Measurements from ENCODE around the gene OPCML.
"Not testable (repeated sequence)": the region's sequence is repeated elsewhere in the genome, so short reads cannot be mapped to it uniquely, and the experiment has no call there.

The OPCML gene

GRCh38 chr11:132429685-132430084 lies 1102.6 kb downstream of the OPCML start:
- DNase-seq (ENCODE audit: low spot score): no peak

DNA sequence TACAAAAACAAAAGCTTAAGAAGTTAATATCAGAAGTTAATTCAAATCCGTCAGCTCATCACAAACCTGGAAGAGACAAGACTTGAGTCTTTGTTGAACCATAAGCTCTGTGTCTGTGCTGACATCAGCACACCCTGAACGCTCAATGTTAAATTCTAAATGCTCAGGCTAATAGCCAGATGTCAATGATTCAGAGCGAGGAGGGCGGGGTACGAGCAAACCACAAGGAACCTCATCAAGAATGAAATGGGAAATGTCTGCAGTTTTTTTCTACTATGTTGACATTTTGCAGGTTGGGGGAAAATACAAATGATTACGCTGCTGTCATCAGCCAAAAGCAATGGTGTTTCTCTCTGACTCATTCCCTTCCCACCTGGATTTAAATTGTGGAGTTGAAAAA lies 1104.7 kb downstream of the OPCML start:
- peak; percentile 82 for DNase-seq (ENCODE audit: low spot score)

DNA sequence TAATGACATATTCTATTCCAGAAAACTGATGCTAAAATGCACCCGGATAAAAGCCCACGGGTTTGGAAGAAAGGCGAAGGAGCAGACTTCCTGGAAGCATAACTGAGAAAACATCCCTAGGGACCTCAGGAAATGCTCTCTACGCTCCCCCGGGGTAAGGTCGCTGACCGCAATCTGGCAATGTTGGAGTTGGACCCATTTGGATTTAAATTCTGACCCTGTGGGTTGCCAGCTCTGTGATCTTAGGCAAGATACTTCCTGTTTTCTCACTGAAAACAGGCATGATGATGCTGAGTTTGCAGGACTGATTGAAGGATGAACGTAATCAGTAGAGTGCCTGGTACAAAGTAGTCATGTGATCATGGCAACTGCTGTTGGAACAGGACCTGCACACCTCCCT lies 1107.9 kb downstream of the OPCML start:
- DNase-seq (ENCODE audit: low spot score): no peak

DNA sequence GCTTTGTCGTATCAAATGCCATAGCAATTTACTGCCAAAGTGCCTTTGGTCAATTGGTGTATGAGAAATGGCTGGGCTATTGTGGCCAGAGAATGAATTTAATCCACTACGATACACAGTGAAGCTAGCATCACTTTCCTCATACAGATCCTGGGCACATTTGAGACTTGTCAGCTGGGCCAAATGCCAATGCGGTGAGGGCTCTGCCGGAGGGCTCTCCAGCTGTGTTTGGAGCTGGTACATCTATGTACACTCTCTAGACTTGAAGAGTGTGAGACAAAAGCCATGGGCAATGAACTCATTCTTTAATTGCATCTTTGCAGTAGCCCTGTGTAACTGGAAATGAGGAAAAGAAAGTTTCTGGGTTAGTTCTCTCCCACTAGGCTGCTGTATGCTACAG lies 1109.0 kb downstream of the OPCML start:
- DNase-seq (ENCODE audit: low spot score): no peak

- DNase-seq (ENCODE audit: low spot score): no peak
These were observed 1109.6 kb downstream of the OPCML start for GRCh38 chr11:132422722-132423121.

DNA sequence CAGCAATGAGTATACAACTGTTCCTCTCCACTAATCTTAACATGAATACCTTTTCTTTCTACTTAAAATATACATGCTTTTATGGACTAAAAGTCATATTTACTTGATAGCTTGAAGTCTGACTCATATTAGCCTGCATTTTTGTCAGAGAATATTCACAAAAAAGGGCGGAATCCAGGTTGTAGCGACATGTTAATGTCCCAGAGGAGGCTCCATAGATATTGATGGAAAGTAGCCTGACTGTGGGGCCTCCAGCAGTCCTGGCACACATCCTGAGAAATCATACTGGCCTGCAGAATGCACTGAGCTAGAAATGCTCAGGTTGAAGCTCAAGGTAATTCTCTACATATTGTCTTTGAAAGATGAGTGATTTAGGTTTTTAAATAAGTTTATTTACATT lies 1110.7 kb downstream of the OPCML start:
- DNase-seq (ENCODE audit: low spot score): no peak

DNA sequence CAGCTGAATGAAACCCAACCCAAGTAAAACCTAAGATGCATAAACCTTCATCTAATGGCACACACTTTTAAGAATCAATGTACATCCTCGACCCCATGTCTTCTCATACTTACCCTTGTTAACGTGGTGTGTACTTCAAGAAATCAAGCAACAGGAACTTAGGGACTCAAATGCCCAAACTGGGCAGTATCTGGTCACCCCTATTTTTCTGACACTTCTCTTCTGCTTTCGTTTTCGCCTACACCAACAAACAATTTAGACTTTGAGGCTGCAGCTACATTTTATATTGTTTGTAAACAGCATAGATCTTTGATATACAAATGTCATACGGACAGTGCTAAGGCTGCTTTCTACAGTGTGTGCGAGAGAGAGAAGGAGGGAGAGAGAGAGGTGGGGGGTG lies 1117.8 kb downstream of the OPCML start:
- no peak for DNase-seq (ENCODE audit: low spot score)

- no peak for DNase-seq (ENCODE audit: low spot score)
These were observed 1121.9 kb downstream of the OPCML start for GRCh38 chr11:132410383-132410782.

DNA sequence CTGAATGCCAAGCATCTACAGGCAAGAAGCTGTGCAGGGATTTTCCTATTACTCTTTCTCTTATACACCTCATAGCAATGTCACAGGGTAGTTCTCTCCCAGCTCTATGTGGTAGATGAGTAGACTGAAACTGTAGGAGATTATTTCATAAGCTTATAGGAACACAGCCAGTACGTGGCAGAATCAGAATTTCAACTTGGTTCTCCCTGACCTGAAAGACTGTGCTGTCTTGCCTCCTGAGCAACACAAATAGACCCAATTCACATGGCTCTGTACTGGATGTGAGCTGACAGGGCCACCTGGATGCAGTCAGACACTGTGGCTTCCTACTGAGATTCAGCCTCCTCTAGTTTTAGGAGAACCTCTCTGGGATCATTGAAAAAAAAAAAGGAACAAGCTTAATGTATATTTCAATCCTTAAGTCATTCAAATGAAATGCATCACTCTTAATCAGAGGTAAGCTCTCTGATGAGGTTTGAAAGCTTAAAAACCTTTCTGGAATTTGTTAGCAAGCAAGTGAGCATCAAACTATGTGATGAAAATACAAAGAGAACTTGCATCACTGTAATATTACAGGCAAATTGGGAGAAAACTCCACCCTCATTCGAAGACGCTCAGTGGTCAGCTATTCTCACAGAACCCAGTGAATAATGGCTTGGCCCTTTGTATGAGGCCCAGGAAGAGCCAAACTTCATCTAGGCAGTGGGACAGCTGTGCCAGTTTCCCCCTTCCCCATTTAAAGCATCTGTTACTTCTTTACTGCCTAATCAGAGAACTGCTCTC lies 1122.5 kb downstream of the OPCML start:
- DNase-seq (ENCODE audit: low spot score): peak; percentile 52

DNA sequence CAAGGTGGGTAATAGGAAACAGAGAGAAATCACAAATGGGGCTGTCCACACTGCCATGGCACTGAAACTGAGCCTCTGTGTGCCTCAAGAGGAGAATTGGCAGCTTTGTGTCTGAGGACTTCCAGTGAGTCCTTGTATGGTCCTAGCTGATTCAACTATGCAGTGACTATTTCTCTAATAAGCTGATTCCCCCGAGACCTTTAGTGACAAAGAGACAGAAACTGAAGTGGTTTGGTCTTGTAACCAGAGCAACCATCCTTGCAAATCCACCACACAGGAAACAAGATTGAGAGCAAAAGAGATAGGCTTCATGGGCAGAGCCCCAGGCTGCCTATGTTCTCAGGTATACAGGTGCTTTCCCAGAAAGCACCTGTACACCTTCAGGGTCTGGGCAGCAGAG lies 1123.4 kb downstream of the OPCML start:
- no peak for DNase-seq (ENCODE audit: low spot score)

- no peak for DNase-seq (ENCODE audit: low spot score)
These were observed 1126.6 kb downstream of the OPCML start for GRCh38 chr11:132405728-132406127.

DNA sequence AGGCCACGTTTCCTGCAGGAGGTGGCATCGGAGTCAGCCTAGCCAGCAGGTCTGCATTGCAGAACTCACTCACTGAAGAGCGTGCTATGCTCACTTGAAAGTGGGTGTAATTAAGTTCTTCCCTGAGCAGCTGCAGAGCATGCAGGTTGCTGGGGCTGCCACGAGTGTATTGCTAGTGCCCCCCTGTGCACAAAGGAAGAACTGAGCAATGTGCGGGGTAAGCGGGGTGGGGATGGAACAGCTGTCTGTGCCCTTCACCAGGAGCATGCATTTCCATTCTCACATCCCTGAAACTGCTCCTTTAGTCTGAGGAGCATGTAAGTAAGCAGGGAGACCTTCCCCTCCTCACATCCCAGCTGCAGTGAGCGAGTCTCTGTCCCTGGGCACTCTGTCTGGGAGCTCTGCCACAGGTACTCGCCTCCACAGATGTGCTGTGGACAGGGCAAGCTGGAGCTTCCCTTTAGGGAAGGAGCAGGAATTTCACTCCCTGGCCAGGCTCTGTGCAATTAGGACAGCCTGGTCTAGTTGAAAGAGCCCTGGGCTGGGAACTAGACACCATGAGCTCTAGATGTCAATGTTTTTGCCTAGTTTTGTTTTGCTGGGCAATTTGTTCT lies 1130.1 kb downstream of the OPCML start:
- peak; percentile 81 for DNase-seq (ENCODE audit: low spot score)

GRCh38 chr11:132396318-132396717 lies 1136.0 kb downstream of the OPCML start:
- no peak for DNase-seq (ENCODE audit: low spot score)

- DNase-seq (ENCODE audit: low spot score): no peak
These were observed 1136.9 kb downstream of the OPCML start for GRCh38 chr11:132395434-132395833.

DNA sequence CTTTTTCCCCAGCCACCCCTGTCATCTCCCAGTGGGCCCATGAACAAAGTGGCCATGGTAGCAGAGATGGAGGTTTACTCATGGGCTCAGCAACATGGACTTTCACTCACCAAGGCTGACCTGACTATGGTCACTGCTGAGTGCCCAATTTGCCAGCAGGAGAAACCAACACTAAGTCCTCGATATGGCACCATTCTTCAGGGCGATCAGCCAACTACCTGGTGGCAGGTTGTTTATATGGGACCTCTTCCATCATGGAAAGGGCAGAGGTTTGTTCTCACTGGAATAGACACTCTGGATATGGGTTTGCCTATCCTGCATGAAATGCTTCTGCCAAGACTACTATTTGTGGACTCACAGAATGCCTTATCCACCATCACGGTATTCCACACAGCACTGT lies 1152.8 kb downstream of the OPCML start:
- DNase-seq (ENCODE audit: low spot score): no peak

DNA sequence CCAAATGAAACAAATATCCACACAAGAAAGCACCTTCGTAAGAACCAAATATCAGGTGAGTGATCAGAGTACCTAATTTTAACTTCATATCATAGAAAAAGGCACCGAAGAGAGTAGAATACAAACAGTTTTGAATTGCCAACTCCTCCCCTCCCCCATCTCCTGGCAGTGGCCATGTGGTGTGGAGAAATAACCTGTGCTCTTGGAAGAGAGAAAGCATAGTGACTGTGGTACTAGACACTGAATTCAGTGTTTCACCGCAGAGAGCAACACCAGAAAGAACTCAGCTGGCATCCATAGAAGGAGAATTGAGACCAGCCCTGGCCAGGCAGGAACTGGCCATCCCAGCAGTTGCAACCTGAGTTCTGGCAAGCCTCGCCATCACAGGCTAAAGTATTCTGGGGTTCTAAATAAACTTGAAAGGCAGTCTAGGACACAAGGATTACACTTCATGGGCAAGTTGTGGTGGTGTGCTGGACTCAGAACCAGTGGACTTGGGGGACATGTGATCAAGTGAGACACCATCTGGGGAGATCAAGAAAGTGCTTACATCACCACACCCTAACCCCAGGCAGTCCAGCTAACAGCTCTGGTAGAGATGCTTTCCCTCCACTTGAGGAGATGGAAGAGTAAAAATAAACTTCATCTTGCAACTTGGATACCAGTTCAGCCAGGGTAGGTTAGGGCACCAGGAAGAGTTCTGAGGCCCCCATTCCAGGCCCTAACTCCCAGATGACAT lies 1158.7 kb downstream of the OPCML start:
- no peak for DNase-seq (ENCODE audit: low spot score)

GRCh38 chr11:132370114-132370513 lies 1162.2 kb downstream of the OPCML start:
- DNase-seq (ENCODE audit: low spot score): not testable (repeated sequence)

GRCh38 chr11:132367293-132367692 lies 1165.0 kb downstream of the OPCML start:
- no peak for DNase-seq (ENCODE audit: low spot score)

- DNase-seq (ENCODE audit: low spot score): no peak
These were observed 1166.7 kb downstream of the OPCML start for GRCh38 chr11:132365650-132366049.
